ENCODE measurements around the gene HAO2.

Gene HAO2

DNA sequence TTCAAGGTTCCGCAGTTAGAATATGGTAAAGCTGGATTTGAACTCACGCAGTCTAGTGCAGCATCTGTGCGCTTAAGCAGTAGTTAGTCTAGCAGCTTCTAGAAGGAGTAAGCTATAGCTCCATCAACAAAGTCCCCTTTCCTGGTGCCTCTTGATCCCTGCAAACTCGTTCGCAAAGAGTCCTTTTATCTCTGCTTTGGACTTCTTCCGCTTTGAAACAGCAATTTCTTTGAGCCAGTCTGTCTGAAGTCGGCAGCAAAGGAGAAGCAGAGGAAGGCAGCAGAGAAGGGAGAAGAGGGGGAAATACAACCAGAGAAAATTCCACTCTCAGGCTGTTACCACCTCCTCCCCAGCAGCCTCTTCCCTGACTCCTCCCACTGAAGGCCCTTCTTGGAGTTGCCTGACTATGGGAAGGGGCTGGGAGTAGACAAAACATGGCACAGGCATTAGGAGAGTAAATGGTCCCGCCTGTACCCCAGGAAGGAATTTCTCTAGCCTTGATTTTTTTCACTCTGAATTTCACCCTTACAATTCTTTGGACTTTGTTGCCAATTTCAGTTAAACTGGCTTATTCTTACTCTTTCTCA is 72.2 kb downstream of the HAO2 start:
- no peak for DNase-seq

DNA sequence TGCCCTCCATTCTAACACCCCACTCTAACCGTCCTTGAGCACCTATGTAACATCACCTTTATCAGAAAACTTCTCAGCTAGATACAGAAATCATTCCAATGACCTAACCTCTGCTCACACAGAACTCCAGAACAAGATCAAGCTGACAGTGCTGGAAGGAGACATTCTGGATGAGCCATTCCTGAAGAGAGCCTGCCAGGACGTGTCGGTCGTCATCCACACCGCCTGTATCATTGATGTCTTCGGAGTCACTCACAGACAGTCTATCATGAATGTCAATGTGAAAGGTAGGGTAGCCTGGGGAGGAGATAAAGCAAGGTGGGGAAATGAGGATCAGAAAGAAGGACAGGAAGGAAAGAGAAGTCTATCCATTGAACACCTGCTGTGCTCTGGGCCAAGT is 74.2 kb downstream of the HAO2 start:
- no peak for DNase-seq
